Measurements from ENCODE around the gene GBGT1. TPM values are rescaled to one million over a fixed set of nuclear protein-coding genes. Genes with fewer than 3 reads are reported as not detected.

Gene GBGT1
- total and polyA plus RNA-seq, 3 donors from 2014 or later, result 4.0 to 11.2 (median 5.6) TPM

DNA sequence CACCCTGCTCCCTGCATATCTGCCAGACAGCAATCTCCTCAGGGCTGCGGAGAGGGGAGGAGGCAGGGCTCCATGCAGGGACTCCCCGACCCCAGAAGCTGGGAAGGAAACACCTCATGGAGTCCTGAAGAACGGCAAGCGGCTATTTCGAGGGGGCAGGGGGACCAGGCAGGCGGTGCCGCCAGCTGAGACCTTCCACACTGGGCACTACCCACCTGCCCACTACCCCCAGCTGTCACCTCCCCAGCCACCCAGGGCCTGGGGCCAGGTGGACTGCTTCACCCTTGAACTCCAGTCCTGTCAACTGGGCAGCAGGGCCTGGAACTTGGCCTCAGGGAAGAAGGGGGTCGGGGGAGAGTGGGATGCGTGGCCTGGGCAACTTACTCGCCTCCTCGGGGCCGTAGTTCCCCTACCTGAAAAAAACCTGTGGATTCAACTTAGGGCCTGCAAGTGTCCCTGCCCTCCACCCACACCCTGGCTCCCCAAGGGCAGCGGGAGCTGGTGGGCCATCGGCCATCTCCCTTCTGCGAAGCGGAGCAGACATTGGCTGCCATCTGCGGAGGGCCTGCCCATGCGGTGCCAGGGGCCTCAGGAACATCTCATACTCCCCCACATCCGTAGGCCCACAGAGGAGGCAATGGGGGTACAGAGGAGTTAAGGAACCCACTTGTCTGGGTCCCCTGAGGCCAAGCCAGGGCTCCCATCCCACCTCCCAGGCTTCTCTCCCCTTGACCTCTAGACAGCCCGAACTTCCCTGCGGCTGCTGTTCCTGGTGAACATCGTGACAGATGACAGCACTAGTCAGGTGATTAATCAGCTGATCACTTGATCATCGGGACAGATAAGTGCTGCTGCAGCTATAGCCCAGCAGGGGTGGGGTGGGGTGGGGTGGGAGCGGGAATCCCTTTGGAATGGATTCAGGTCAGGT is 24.2 kb downstream of the GBGT1 start:
- WGBS, 2 donors, result 79 to 90% methylated on average over 16 to 24 of the region's 24 CpGs

GRCh38 chr9:133137451-133138231 is 26.1 kb downstream of the GBGT1 start:
- intact Hi-C loops (cut with DNase I; ENCODE audit: low total_unique reads), result no loop called here
- H3K4me1 ChIP-seq, result peaks cover 28% of the 10 kb centered on the region
- no peak overlapping the region for H3K27ac ChIP-seq
- no peaks in the 10 kb centered on the region for H3K9me3 ChIP-seq
- H3K4me3 ChIP-seq, result no peak overlapping the region
- 67 to 78% methylated on average over 9 to 16 of the region's 16 CpGs for WGBS, 2 donors
- no peak for DNase-seq
- H3K27me3 ChIP-seq, result no peaks in the 10 kb centered on the region
- TF ChIP-seq POLR2A (IDR thresholded peaks at IDR 0.05) (no peak), CTCF (IDR thresholded peaks at IDR 0.05) (no peak)
- H3K36me3 ChIP-seq (ENCODE audit: low read depth, missing control alignments), result no peaks in the 10 kb centered on the region

More for the DNA sequence above, 24.2 kb downstream of the GBGT1 start:
- Histone ChIP-seq H3K36me3 (ENCODE audit: low read depth, missing control alignments) (no peaks in the 10 kb centered on the region), H3K27ac (no peak overlapping the region), H3K4me1 (peaks cover 22% of the 10 kb centered on the region), H3K4me3 (no peak overlapping the region), H3K27me3 (no peaks in the 10 kb centered on the region), H3K9me3 (no peaks in the 10 kb centered on the region)
- intact Hi-C loops (cut with DNase I; ENCODE audit: low total_unique reads), result loop anchor here (10.0 kb wide), 1 partner anchor 105 kb away; the partner anchor contains the start of gene GTF3C5
- no peak for TF ChIP-seq POLR2A (IDR thresholded peaks at IDR 0.05)
- no peak for TF ChIP-seq CTCF (IDR thresholded peaks at IDR 0.05)
- DNase-seq, result no peak

GRCh38 chr9:133135146-133135745 is 28.5 kb downstream of the GBGT1 start:
- Histone ChIP-seq H3K4me1 (peaks cover 25% of the 10 kb centered on the region), H3K36me3 (ENCODE audit: low read depth, missing control alignments) (no peaks in the 10 kb centered on the region), H3K9me3 (no peaks in the 10 kb centered on the region), H3K27me3 (no peaks in the 10 kb centered on the region), H3K27ac (no peak overlapping the region), H3K4me3 (no peak overlapping the region)
- intact Hi-C loops (cut with DNase I; ENCODE audit: low total_unique reads), result no loop called here
- DNase-seq, result no peak
- 39 to 64% methylated on average over 5 to 6 of the region's 8 CpGs for WGBS, 2 donors
- TF ChIP-seq POLR2A (IDR thresholded peaks at IDR 0.05) (no peak), CTCF (IDR thresholded peaks at IDR 0.05) (no peak)

- H3K4me1 ChIP-seq, result peaks cover 25% of the 10 kb centered on the region
- H3K9me3 ChIP-seq, result no peaks in the 10 kb centered on the region
- 78 to 82% methylated on average over 9 to 11 of the region's 11 CpGs for WGBS, 2 donors
- intact Hi-C loops (cut with DNase I; ENCODE audit: low total_unique reads), result no loop called here
- peak overlapping the region; percentile 18 to 34 for H3K27ac ChIP-seq
- TF ChIP-seq CTCF (IDR thresholded peaks at IDR 0.05) (no peak), POLR2A (IDR thresholded peaks at IDR 0.05) (no peak)
- no peaks in the 10 kb centered on the region for H3K27me3 ChIP-seq
- H3K4me3 ChIP-seq, result no peak overlapping the region
- no peak for DNase-seq
- no peaks in the 10 kb centered on the region for H3K36me3 ChIP-seq (ENCODE audit: low read depth, missing control alignments)
These were observed 29.1 kb downstream of the GBGT1 start for GRCh38 chr9:133134388-133135145.
